ENCODE measurements around the gene PPIB. TPM values are rescaled to one million over a fixed set of nuclear protein-coding genes. Genes with fewer than 3 reads are reported as not detected.

PPIB gene
- total RNA-seq, 1 donor from 2014 or later: 804 TPM

DNA sequence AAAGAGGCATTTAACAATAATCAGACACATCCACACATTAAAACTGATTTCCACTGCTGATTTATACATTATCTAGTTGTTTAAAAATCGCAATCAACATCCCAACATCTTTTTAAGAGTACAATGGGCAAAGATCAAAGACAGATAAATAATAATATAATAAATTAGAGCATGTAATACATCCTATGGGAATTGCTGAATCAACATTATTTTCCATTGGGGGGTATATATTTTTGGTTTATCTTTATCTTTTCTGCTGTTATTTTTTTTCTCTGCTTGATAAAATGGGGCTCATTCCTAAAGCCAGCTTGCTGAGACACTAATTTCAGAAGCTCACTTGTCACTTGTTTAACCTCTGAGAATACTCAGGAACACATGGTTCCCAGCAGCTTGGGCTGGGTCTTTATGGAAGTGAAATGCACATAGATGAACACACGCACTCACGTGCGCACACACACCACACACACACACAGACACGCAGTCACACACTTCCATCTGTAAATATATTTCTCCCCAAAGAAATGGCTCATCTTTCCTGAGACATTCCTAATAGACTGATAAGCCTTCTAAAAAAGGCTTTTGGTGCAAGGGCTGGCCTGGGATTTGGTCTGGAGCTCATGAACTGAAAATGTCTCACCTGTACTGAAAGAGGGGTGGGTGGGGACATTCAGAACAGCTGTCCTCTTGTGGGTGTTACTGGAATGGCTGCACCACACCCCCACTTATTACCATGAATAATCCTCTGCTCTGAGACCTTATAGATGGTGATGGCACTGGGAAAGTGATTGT is 3.5 kb upstream of the PPIB start:
- no peak overlapping the region for H3K27ac Mint-ChIP-seq (ENCODE audit: unreplicated experiment)
- H3K9me3 Mint-ChIP-seq (ENCODE audit: unreplicated experiment): no peaks in the 10 kb centered on the region
- H3K36me3 Mint-ChIP-seq (ENCODE audit: low read depth, unreplicated experiment): peaks cover 15% of the 10 kb centered on the region
- no peak for TF ChIP-seq EZH2 (IDR thresholded peaks at IDR 0.05; ENCODE audit: insufficient read depth, low read length)
- TF ChIP-seq, protein P1, sequence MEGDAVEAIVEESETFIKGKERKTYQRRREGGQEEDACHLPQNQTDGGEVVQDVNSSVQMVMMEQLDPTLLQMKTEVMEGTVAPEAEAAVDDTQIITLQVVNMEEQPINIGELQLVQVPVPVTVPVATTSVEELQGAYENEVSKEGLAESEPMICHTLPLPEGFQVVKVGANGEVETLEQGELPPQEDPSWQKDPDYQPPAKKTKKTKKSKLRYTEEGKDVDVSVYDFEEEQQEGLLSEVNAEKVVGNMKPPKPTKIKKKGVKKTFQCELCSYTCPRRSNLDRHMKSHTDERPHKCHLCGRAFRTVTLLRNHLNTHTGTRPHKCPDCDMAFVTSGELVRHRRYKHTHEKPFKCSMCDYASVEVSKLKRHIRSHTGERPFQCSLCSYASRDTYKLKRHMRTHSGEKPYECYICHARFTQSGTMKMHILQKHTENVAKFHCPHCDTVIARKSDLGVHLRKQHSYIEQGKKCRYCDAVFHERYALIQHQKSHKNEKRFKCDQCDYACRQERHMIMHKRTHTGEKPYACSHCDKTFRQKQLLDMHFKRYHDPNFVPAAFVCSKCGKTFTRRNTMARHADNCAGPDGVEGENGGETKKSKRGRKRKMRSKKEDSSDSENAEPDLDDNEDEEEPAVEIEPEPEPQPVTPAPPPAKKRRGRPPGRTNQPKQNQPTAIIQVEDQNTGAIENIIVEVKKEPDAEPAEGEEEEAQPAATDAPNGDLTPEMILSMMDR (IDR thresholded peaks at IDR 0.05; ENCODE audit: insufficient read depth, low read depth, low read length): no peak
- no peaks in the 10 kb centered on the region for H3K36me3 ChIP-seq (ENCODE audit: insufficient read depth, low read length)
- H4K20me1 ChIP-seq (ENCODE audit: insufficient read depth, low read length): peaks cover 10% of the 10 kb centered on the region
- H3K79me2 ChIP-seq (ENCODE audit: insufficient read depth, low read length): peaks cover 15% of the 10 kb centered on the region
- no peaks in the 10 kb centered on the region for H3K27me3 Mint-ChIP-seq (ENCODE audit: low read depth, unreplicated experiment)
- H3K4me1 ChIP-seq (ENCODE audit: insufficient read depth, low read length): peaks cover 16% of the 10 kb centered on the region
- no peak overlapping the region for H3K4me3 Mint-ChIP-seq (ENCODE audit: unreplicated experiment)
- peaks cover 14% of the 10 kb centered on the region for H3K4me1 Mint-ChIP-seq (ENCODE audit: low read depth, unreplicated experiment)
- H3K27ac ChIP-seq (ENCODE audit: low read depth, low read length): no peak overlapping the region
- H3K4me2 ChIP-seq (ENCODE audit: low read length): no peak overlapping the region
- H2AFZ ChIP-seq (ENCODE audit: low read depth, low read length): no peak overlapping the region
- H3K27me3 ChIP-seq (ENCODE audit: insufficient read depth, low read length): no peaks in the 10 kb centered on the region
- FAIRE-seq (no peak), DNase-seq (ENCODE audit: low read depth) (no peak)
- H3K4me3 ChIP-seq (ENCODE audit: insufficient read depth, low read depth, low read length): no peak overlapping the region
- no peaks in the 10 kb centered on the region for H3K9me3 ChIP-seq (ENCODE audit: insufficient read depth, low read depth, low read length)
- H3K9ac ChIP-seq (ENCODE audit: low read length): no peak overlapping the region

DNA sequence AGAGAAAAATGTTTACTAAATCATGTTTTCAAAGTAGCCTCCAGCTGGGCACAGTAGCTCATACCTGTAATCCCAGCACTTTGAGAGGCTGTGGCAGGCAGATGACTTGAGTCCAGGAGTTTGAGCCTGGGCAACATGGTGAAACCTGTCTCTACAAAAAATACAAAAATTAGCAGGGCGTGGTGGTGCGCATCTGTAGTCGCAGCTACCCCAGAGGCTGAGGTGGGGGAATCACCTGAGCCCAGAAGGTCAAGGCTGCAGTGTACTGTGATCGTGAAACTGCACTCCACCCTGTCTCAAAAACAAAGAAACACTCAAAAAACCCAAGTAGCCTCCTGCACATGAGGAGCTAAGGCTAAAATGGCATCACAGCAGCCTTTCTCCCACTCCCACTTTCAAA is 1.6 kb upstream of the PPIB start:
- Histone ChIP-seq H3K36me3 (ENCODE audit: insufficient read depth, low read length) (peaks cover 10% of the 10 kb centered on the region), H4K20me1 (ENCODE audit: insufficient read depth, low read length) (peaks cover 28% of the 10 kb centered on the region), H3K9ac (ENCODE audit: low read length) (no peak overlapping the region), H3K4me3 (ENCODE audit: insufficient read depth, low read depth, low read length) (no peak overlapping the region), H3K4me2 (ENCODE audit: low read length) (no peak overlapping the region), H3K27ac (ENCODE audit: low read depth, low read length) (no peak overlapping the region), H2AFZ (ENCODE audit: low read depth, low read length) (no peak overlapping the region), H3K27me3 (ENCODE audit: insufficient read depth, low read length) (no peaks in the 10 kb centered on the region), H3K4me1 (ENCODE audit: insufficient read depth, low read length) (peaks cover 25% of the 10 kb centered on the region), H3K9me3 (ENCODE audit: insufficient read depth, low read depth, low read length) (no peaks in the 10 kb centered on the region), H3K79me2 (ENCODE audit: insufficient read depth, low read length) (peaks cover 33% of the 10 kb centered on the region)
- DNase-seq (ENCODE audit: low read depth) (no peak), FAIRE-seq (no peak)
- peaks cover 18% of the 10 kb centered on the region for H3K36me3 Mint-ChIP-seq (ENCODE audit: low read depth, unreplicated experiment)
- peak overlapping the region; percentile 54 for H3K4me3 Mint-ChIP-seq (ENCODE audit: unreplicated experiment)
- no peak for TF ChIP-seq EZH2 (IDR thresholded peaks at IDR 0.05; ENCODE audit: insufficient read depth, low read length)
- TF ChIP-seq, protein P1 (IDR thresholded peaks at IDR 0.05; ENCODE audit: insufficient read depth, low read depth, low read length): no peak
- peaks cover 23% of the 10 kb centered on the region for H3K4me1 Mint-ChIP-seq (ENCODE audit: low read depth, unreplicated experiment)
- H3K27ac Mint-ChIP-seq (ENCODE audit: unreplicated experiment): peak overlapping the region; percentile 5
- H3K27me3 Mint-ChIP-seq (ENCODE audit: low read depth, unreplicated experiment): no peaks in the 10 kb centered on the region
- no peaks in the 10 kb centered on the region for H3K9me3 Mint-ChIP-seq (ENCODE audit: unreplicated experiment)
